HL-60 (cell line): ENCODE data around the gene MACROD1.

Experiments
- CTCF ChIP-seq: IDR thresholded peaks from one replicate; pipeline ENCODE4 v1.5.1; 2011; ENCODE audit warnings: low read length, control low read depth, inconsistent platforms; ENCODE audit not compliant: insufficient read depth
- GABPA ChIP-seq: IDR thresholded peaks from 2 replicates; pipeline ENCODE4 v1.6.1; 2012; ENCODE audit warnings: low read depth
- POLR2AphosphoS5 ChIP-seq: IDR thresholded peaks from 2 replicates; pipeline ENCODE4 v1.6.1; 2012; ENCODE audit warnings: low read depth
- REST ChIP-seq: IDR thresholded peaks from 2 replicates; pipeline ENCODE4 v1.6.1; 2012; ENCODE audit warnings: low read depth; ENCODE audit not compliant: insufficient replicate concordance

DNA sequence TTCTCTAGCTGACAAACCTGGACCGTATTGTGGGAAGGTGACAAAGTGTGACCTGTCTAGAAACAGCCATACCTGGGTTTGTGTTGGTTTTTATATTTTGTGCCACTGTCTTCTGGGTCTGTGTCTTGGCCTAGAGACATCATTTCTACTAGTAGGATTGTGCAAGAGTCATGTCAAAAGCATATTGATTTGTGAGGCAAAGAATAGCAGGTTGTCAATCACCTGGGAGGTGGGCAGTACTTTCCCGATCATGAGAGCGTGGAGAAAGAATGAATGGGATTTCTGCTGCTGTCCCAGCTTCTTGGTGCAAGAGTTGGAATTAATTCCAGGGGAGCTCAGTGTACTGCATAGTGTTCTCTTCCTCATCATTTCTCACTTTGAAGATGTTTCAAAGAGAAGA, 35.6 kb upstream of the MACROD1 start:
- TF ChIP-seq CTCF = no peak
- no peak for TF ChIP-seq REST
- no peak for TF ChIP-seq POLR2AphosphoS5
- TF ChIP-seq GABPA = no peak
